DMS114 treated with DMSO at 0.1 percent for 48 hours (cell line): ENCODE measurements around the gene ZNF276.
"Not testable (repeated sequence)": the region's sequence is repeated elsewhere in the genome, so short reads cannot be mapped to it uniquely, and the experiment has no call there.

ENCODE experiments used
- DNase-seq: peaks from one replicate; lab custom pipeline; 2025; ENCODE audit not compliant: unreplicated experiment; lab: John Stamatoyannopoulos, UW

Gene ZNF276

DNA sequence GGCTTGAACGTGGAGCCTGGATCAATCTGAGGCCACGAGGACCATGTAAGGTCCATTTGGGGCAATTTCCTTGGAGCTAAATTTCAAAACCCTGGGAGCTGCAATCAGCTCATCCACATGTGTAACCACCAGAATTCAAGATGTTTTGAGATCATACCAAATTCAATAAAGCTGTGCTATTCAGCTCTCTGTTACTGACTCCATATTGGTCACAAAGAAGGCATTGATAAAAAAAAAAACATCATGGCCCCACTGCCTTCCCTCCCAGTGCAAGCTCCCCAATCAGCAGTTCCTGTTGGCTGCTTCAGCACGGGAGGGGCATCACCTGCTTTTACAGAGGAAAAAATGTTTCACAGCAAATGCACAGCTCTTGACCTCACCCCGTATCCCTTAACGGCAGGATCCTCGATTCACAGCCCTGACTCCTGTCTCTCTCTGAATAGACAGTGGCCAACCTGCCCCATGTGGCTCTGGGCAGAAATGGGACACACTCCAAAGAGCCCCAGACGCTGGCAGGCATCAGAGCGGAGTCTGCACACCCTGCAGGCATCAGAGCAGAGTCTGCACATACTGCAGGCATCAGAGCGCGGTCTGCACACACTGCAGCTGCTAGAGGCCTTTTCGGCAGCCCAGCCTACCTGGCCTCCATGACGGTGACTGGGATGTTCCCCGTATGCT, 58.0 kb downstream of the ZNF276 start:
- DNase-seq = no peak

DNA sequence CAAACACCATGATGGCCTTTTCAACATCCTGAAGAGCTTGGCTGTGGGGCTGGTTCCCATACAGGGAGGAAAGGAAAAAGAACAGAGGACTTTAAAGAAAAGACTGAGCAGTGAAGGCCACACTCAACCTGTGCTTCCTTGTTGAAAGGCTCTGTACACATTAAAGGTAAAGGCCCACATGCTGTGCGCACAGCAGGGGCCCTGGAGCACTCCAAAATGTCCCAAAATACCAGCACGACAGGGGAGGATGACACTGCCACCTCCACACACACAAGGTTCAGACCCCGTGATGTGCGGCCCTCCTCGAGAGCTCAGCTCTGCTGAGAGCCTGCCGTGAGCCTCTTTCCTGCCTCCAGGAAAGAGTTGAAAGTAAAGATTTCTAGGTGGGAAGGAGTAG, 58.6 kb downstream of the ZNF276 start:
- DNase-seq = no peak

- DNase-seq = no peak
Observed at GRCh38 chr16:89782489-89782888, 61.2 kb downstream of the ZNF276 start.

DNA sequence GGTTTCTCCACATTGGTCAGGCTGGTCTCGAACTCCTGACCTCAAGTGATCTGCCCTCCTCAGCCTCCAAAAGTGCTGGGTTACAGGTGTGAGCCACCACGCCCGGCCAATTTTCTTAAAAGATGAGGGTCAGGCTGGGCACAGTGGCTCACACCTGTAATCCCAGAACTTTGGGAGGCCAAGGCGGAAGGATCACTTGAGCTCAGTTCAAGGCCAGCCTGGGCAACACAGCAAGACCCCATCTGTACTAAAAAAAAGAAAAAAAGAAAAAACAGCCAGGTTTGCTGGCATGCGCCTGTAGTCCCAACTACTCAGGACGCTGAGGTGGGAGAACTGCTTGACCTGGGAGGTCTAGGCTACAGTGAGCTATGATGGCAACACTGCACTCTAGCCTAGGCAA, 62.6 kb downstream of the ZNF276 start:
- DNase-seq = not testable (repeated sequence)

GRCh38 chr16:89784406-89784805, 63.1 kb downstream of the ZNF276 start:
- no peak for DNase-seq

- DNase-seq = no peak
Observed at GRCh38 chr16:89785523-89786155, 64.3 kb downstream of the ZNF276 start.

DNA sequence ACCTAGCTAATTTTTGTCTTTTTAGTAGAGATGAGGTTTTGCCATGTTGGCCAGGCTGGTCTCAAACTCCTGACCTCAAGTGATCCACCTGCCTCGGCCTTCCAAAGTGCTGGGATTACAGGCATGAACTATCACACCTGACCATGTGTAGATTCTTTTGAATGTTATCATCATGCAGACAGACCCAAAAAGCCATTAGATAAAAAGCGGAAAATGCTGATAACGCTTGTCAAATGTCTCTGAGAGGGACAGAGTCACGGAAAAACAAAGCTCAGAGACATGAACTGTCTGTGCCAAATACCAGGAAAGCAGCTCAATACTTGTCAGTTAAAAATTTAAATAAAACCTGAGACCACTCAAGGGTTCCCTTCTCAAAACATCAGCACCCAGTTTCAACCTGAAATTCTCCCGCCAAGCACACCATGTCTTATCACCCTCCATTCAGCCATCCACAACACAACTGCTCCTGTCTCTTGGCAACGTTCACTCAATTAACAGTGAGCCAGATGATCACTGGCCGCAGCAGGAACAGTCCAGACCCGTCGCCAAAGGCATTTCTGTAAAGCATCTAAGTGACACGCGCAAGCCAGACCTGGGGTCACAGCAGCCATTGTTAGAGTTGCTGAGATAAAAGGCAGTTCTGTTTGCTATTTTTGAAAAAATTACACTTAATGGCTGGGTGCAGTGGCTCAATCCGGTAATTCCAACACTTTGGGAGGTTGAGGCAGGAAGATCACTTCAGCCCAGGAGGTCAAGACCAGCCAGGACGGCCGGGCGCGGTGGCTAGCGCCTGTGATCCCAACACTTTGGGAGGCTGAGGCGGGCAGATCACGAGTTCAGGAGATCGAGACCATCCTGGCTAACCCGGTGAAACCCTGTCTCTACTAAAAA, 65.4 kb downstream of the ZNF276 start:
- DNase-seq = no peak

GRCh38 chr16:89787365-89787805, 66.0 kb downstream of the ZNF276 start:
- DNase-seq = no peak
